IPS-15b (cell line): ENCODE data around the gene MEX3D.

Source experiments
- H3K27me3 ChIP-seq: one replicate; pipeline ENCODE4 v1.6.1; 2013; ENCODE audit warnings: low read length; ENCODE audit not compliant: control insufficient read depth, insufficient read depth
- H3K36me3 ChIP-seq: one replicate; pipeline ENCODE4 v1.6.1; 2013; ENCODE audit warnings: low read length; ENCODE audit not compliant: control insufficient read depth, insufficient read depth
- H3K4me1 ChIP-seq: one replicate; pipeline ENCODE4 v1.6.1; 2013; ENCODE audit warnings: mild to moderate bottlenecking, low read length; ENCODE audit not compliant: control insufficient read depth, insufficient read depth
- H3K4me3 ChIP-seq: one replicate; pipeline ENCODE4 v1.5.1; 2013; ENCODE audit warnings: low read depth, low read length
- H3K9ac ChIP-seq: one replicate; pipeline ENCODE4 v1.6.1; 2013; ENCODE audit warnings: low read depth, mild to moderate bottlenecking, low read length
- H3K9me3 ChIP-seq: one replicate; pipeline ENCODE4 v1.6.1; 2013; ENCODE audit warnings: mild to moderate bottlenecking, low read length; ENCODE audit not compliant: control insufficient read depth, insufficient read depth

Gene MEX3D

GRCh38 chr19:1527650-1528309, 40.3 kb downstream of the MEX3D start:
- Histone ChIP-seq H3K27me3 (peaks cover 19% of the 10 kb centered on the region), H3K9me3 (no peaks in the 10 kb centered on the region), H3K36me3 (no peaks in the 10 kb centered on the region), H3K9ac (no peak overlapping the region), H3K4me1 (no peaks in the 10 kb centered on the region), H3K4me3 (no peak overlapping the region)

DNA sequence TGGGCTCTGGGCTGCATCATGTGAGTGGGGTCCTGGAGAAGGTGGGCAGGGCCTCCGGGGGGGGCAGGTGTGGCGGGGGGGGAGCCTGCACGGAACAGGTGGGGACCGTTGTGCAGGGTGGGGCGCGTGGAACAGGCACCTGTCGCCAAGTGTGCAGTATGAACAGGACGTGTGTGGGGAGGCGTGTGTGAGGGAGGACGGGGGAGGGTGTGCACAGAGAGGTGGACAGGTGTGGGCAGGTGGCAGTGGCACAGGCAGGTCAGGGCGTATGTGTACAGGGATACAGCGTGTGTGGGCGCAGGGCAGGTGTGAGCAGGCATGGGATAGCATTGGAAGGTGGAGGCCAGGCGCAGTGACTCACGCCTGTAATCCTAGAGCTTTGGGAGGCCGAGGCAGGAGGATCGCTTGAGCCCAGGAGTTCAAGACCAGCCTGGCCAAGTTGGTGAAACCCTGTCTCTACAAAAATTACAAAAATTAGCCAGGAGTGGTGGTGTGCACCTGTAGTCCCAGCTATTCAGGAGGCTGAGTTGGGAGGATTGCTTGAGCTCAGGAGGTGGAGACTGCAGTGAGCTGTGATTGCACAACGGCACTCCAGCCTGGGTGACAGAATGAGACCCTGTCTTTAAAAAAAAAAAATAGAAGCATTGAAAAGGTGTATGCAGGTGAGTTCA, 41.0 kb downstream of the MEX3D start:
- H3K4me1 ChIP-seq: no peaks in the 10 kb centered on the region
- no peak overlapping the region for H3K4me3 ChIP-seq
- H3K9ac ChIP-seq: no peak overlapping the region
- H3K9me3 ChIP-seq: no peaks in the 10 kb centered on the region
- H3K27me3 ChIP-seq: peaks cover 21% of the 10 kb centered on the region
- no peaks in the 10 kb centered on the region for H3K36me3 ChIP-seq

DNA sequence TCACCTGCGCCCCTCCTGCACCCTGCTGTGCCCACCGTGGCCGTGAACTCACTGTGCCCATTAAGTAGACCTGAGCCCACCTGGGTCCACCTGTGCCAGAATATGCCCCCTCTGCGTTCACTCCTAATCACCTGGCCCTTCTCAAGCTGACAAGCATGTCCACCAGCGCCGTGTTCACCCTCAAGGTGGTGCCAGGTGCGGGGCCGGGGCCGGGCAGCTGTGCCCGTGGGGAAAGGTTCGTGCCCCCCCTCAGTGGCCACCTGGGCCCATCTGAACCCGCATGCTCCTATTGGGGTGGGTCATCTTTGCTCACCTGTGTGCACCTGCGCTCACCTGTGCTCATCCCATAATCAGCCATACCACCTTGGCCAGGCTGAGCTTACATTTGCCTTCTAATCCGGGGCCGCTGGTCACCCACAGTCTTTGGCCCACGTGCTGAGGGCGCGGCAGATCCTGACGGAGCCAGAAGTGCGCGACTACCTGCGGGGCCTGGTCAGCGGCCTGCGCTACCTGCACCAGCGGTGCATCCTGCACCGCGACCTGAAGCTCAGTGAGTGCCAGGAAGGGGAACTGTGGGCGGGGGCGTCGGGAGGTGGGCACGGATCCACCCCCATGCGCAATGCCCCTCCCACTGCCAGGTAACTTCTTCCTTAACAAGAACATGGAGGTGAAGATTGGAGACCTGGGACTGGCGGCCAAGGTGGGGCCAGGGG, 41.9 kb downstream of the MEX3D start:
- Histone ChIP-seq H3K36me3 (no peaks in the 10 kb centered on the region), H3K4me1 (no peaks in the 10 kb centered on the region), H3K4me3 (no peak overlapping the region), H3K9me3 (no peaks in the 10 kb centered on the region), H3K27me3 (peaks cover 21% of the 10 kb centered on the region), H3K9ac (no peak overlapping the region)

DNA sequence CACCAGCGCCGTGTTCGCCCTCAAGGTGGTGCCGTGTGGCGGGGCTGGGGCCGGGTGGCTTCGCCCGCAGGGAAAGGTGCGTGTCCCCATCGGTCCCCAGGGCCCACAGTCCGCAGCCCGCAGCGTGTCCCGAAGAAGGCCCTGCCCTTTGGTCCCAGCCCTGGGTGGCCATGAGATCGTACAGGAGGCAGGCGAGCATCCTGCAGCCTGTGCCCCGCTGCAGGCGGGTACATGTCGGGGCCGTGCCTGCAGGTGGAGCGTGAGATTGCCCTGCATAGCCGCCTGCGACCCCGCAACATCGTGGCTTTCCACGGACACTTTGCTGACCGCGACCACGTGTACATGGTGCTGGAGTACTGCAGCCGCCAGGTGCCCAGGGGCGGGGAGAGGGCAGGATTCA, 42.8 kb downstream of the MEX3D start:
- no peaks in the 10 kb centered on the region for H3K4me1 ChIP-seq
- H3K9me3 ChIP-seq: no peaks in the 10 kb centered on the region
- H3K36me3 ChIP-seq: no peaks in the 10 kb centered on the region
- no peak overlapping the region for H3K4me3 ChIP-seq
- peaks cover 21% of the 10 kb centered on the region for H3K27me3 ChIP-seq
- H3K9ac ChIP-seq: no peak overlapping the region

- no peaks in the 10 kb centered on the region for H3K9me3 ChIP-seq
- peak overlapping the region; percentile 42 for H3K4me3 ChIP-seq
- H3K4me1 ChIP-seq: no peaks in the 10 kb centered on the region
- no peaks in the 10 kb centered on the region for H3K36me3 ChIP-seq
- no peak overlapping the region for H3K9ac ChIP-seq
- peaks cover 21% of the 10 kb centered on the region for H3K27me3 ChIP-seq
These were observed 43.2 kb downstream of the MEX3D start for GRCh38 chr19:1524972-1525325.

GRCh38 chr19:1524287-1524971, 43.7 kb downstream of the MEX3D start:
- Histone ChIP-seq H3K4me3 (peak overlapping the region; percentile 42), H3K27me3 (peaks cover 21% of the 10 kb centered on the region), H3K9ac (no peak overlapping the region), H3K9me3 (no peaks in the 10 kb centered on the region), H3K4me1 (no peaks in the 10 kb centered on the region), H3K36me3 (no peaks in the 10 kb centered on the region)

DNA sequence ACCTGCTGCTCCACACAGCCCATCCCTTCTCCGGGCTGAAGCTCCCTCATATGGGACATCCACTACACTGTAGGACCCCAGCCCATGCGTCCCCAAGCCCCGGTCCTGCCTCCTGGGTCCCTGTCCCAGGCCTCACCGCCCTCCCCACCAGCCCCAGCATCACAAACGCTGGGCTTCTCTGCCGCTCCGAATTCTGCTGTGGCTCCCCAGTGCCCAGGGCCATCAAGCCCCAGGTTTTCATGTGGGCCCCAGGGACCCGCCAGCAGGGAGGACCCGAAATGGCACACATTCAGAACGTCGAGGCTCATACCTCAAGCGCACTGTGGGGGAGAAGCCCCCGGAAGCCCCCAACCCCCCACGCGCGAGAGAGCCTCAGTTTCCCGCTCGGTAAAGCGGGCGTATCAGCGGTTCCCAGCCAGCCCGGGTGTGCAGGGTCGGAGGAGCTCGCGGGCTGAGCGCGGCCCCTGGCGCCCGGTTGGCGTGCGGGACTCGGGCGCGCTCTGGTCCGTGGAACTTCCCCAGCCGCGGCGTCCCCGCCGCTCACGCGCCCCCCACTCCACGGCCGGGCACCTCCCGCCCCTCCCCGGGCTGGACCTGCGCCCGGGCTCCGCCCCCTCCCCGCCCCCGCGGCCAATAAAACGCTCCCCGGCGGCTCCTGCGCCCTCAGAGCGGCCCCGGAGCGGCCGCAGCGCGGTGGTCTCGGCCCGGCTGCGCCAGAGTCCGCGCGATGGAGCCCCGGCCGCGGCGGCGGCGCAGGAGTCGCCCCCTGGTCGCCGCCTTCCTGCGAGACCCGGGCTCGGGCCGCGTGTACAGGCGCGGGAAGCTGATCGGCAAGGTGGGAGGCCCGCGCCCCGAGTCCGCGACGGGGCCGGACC, 44.5 kb downstream of the MEX3D start, which contains the start of gene PLK5:
TSS of gene PLK5 (plus strand) at position 666 of the 875 bp plus-strand sequence. CDS start 2,920 bp downstream, outside the sequence.
- Histone ChIP-seq H3K4me3 (peak within 1 kb of the TSS; percentile 42), H3K36me3 (no peaks in the 10 kb centered on the region), H3K9me3 (no peaks in the 10 kb centered on the region), H3K27me3 (peaks cover 21% of the 10 kb centered on the region), H3K9ac (no peak within 1 kb of the TSS), H3K4me1 (no peaks in the 10 kb centered on the region)

GRCh38 chr19:1522838-1523237, 45.3 kb downstream of the MEX3D start:
- no peak overlapping the region for H3K4me3 ChIP-seq
- H3K9me3 ChIP-seq: no peaks in the 10 kb centered on the region
- H3K36me3 ChIP-seq: no peaks in the 10 kb centered on the region
- H3K4me1 ChIP-seq: no peaks in the 10 kb centered on the region
- H3K9ac ChIP-seq: no peak overlapping the region
- peaks cover 21% of the 10 kb centered on the region for H3K27me3 ChIP-seq

- peaks cover 21% of the 10 kb centered on the region for H3K27me3 ChIP-seq
- no peaks in the 10 kb centered on the region for H3K36me3 ChIP-seq
- H3K9me3 ChIP-seq: no peaks in the 10 kb centered on the region
- no peaks in the 10 kb centered on the region for H3K4me1 ChIP-seq
- no peak overlapping the region for H3K9ac ChIP-seq
- H3K4me3 ChIP-seq: no peak overlapping the region
These were observed 46.1 kb downstream of the MEX3D start for GRCh38 chr19:1522061-1522460.

- Histone ChIP-seq H3K9me3 (no peaks in the 10 kb centered on the region), H3K4me3 (no peak overlapping the region), H3K9ac (no peak overlapping the region), H3K36me3 (no peaks in the 10 kb centered on the region), H3K27me3 (peaks cover 21% of the 10 kb centered on the region), H3K4me1 (no peaks in the 10 kb centered on the region)
These were observed 46.5 kb downstream of the MEX3D start for GRCh38 chr19:1521636-1522035.

- Histone ChIP-seq H3K9me3 (no peaks in the 10 kb centered on the region), H3K9ac (no peak overlapping the region), H3K27me3 (peaks cover 20% of the 10 kb centered on the region), H3K4me3 (no peak overlapping the region), H3K4me1 (no peaks in the 10 kb centered on the region), H3K36me3 (no peaks in the 10 kb centered on the region)
These were observed 47.8 kb downstream of the MEX3D start for GRCh38 chr19:1520203-1520780.
